ENCODE measurements around the gene TPI1.
"Not testable (repeated sequence)": the region's sequence is repeated elsewhere in the genome, so short reads cannot be mapped to it uniquely, and the experiment has no call there.

Gene TPI1

DNA sequence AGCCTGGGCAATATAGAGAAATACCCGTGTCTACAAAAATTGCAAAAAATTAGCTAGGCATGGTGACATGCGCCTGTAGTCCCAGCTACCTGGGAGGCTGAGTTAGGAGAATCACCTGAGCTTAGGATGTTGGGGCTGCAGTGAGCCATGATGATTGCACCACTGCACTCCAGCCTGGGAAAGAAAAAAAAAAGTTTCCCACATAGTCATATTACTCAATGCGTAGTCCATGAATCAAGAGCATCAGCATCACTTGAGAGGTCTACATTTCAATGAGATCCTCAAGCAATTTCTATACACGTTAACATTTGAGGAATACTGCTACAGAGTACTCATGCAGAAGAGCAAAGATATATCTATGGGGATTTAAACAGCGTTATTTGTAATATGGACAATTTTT, 32.1 kb downstream of the TPI1 start:
- H3K4me3 ChIP-seq (ENCODE audit: control insufficient read depth, low read depth, low read length) = no peak overlapping the region
- peak; percentile 31 for DNase-seq (ENCODE audit: low read depth)
- TF ChIP-seq, protein P1, sequence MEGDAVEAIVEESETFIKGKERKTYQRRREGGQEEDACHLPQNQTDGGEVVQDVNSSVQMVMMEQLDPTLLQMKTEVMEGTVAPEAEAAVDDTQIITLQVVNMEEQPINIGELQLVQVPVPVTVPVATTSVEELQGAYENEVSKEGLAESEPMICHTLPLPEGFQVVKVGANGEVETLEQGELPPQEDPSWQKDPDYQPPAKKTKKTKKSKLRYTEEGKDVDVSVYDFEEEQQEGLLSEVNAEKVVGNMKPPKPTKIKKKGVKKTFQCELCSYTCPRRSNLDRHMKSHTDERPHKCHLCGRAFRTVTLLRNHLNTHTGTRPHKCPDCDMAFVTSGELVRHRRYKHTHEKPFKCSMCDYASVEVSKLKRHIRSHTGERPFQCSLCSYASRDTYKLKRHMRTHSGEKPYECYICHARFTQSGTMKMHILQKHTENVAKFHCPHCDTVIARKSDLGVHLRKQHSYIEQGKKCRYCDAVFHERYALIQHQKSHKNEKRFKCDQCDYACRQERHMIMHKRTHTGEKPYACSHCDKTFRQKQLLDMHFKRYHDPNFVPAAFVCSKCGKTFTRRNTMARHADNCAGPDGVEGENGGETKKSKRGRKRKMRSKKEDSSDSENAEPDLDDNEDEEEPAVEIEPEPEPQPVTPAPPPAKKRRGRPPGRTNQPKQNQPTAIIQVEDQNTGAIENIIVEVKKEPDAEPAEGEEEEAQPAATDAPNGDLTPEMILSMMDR (conservative IDR thresholded peaks at IDR 0.05; ENCODE audit: control insufficient read depth, insufficient read depth, low read depth, low read length) = no peak

DNA sequence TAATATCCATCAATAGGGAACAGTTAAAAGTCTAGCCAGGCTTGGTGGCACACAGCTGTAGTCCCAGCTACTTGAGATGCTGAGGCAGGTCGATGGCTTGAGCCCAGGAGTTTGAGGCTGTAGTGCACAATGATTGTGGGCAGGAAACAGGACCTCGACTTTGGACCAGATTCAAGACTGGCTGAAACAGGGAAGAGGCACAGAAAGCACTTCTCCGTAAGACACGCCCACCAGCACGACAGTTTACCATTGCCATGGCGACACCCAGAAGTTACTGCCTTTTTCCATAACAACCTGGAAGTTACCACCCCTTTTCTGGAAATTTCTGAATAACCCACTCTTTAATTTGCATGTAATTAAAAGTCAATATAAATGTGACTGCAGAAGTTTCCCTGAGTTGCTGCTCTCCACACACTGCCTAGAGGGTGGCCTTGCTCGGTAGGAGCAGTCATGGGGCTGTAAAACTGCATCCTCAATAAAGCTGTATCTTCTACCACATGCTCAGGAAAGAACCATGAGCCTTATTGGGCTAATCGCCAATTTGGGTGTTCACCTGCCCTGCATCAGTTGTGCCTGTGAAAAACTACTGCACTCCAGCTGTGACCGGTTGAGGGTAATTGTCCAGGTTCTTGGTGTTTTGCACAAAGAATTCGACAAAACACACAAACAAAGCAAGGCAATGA, 32.6 kb downstream of the TPI1 start:
- H3K4me3 ChIP-seq (ENCODE audit: control insufficient read depth, low read depth, low read length) = no peak overlapping the region
- peak; percentile 60 for DNase-seq (ENCODE audit: low read depth)
- TF ChIP-seq, protein P1 (conservative IDR thresholded peaks at IDR 0.05; ENCODE audit: control insufficient read depth, insufficient read depth, low read depth, low read length) = no peak

DNA sequence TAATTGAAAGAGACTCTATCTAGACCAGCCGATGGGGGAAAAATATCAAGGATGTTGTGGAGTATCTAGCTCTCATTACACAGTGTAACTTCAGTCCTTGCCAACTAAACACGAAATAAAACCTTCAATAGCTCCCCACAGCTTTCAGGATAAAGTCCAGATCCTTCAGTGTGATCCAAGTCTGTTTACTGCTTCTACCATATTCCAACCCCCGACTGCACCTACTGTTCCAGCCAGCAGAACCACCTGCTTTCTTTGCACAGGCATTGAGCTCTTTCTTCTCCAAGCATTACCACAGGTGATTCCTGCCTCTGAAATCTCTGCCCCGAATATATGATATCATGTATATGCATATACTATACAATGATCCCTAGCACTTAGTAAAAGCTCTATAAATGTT, 35.1 kb downstream of the TPI1 start:
- no peak for DNase-seq (ENCODE audit: low read depth)
- H3K4me3 ChIP-seq (ENCODE audit: control insufficient read depth, low read depth, low read length) = no peak overlapping the region
- TF ChIP-seq, protein P1 (conservative IDR thresholded peaks at IDR 0.05; ENCODE audit: control insufficient read depth, insufficient read depth, low read depth, low read length) = no peak

DNA sequence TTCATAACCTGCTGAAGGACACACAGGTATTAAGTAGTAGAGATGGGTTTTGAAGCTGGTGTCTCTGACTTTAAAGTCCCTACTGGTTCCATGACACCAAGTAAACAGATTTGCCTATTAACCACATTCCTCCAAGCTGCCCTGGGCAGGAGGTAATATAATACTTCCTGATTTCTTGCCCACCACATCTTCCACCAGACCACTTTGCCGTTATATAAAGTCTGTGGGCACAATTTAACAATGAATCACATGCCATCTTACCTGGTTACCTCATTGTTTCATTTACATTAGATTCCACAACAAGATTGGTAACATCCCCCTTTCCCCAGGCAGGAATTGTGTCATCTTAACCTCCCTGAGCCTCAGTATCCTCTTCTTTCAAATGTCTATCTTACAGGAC, 36.4 kb downstream of the TPI1 start:
- no peak overlapping the region for H3K4me3 ChIP-seq (ENCODE audit: control insufficient read depth, low read depth, low read length)
- TF ChIP-seq, protein P1 (conservative IDR thresholded peaks at IDR 0.05; ENCODE audit: control insufficient read depth, insufficient read depth, low read depth, low read length) = no peak
- DNase-seq (ENCODE audit: low read depth) = no peak

DNA sequence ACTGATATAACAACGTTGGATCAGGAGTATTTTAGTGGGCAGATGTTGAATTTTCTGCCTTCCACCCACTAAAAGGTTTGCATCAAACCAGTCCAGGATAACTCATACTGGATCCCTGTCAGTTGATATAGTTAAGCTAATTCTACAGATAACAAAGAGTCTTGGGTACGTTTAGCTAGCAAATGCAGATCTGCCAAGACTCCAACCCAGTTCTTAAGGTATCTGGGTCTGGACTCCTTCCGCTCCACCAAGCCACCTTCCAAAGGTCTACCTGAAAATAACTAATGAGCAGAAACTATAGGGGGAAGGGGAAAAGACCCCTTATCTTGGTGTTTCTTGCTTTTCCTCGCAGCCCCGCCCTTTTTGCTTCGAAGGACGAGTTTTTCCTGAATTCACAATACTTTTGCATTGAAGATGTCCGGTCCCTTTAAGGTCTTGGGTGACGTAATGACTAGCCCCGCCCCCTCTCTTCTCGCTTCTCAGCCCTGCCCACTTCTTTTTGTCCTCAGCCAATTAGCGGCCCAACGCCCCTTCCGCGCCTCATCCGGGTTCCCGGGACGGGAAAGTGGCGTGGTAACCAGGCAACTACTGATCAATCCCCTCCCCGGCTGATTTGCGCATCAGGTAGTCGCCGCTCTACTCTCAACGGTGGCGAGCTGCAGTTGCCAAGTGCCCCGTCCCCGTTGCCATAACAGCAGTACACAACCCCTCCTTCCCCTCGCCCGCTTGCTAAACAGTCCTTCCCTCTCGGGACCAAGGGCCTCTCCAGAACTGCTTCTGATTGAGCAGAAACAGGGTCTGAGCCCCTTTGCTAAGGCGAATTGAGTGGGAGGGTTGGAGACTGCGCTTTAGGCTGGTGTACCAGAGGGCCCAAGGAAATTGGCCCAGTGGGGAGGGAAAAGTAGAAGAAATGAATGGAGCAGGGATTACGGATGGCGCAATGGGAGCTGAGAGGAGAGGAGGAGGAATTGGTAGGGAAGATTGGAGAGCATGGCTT, 37.2 kb downstream of the TPI1 start, which contains the start of gene LRRC23:
TSS of gene LRRC23 (plus strand) at position 543 of the 997 bp plus-strand sequence. CDS start 812 bp downstream, outside the sequence.
- peak; percentile 93 for DNase-seq (ENCODE audit: low read depth)
- peak within 1 kb of the TSS; percentile 91 for H3K4me3 ChIP-seq (ENCODE audit: control insufficient read depth, low read depth, low read length)
- TF ChIP-seq, protein P1 (conservative IDR thresholded peaks at IDR 0.05; ENCODE audit: control insufficient read depth, insufficient read depth, low read depth, low read length) = no peak

DNA sequence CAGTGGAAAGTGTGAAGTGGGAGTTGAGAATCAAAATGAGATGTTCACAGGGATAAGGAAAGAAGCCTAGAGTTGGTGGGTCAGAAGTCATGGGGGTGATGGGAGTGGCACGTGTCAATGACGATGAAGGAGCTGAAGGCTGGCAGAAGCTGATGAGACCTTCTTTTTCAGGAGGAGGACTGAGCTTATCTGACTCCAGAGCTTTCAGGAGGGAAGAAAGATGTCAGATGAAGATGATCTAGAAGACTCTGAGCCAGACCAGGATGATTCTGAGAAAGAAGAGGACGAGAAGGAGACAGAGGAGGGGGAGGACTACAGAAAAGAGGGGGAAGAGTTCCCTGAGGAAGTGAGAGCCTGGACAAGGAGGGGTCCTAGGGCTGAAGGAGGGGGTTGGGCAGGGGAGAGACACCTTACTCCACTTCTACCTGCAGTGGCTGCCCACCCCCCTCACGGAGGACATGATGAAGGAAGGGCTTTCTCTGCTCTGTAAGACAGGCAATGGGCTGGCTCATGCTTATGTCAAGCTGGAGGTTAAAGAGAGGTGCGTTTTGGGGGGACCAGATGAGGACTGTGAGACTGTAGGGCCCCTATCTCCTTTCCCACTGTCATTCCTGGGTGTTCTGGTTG, 38.2 kb downstream of the TPI1 start:
- DNase-seq (ENCODE audit: low read depth) = no peak
- H3K4me3 ChIP-seq (ENCODE audit: control insufficient read depth, low read depth, low read length) = peak overlapping the region; percentile 91
- TF ChIP-seq, protein P1 (conservative IDR thresholded peaks at IDR 0.05; ENCODE audit: control insufficient read depth, insufficient read depth, low read depth, low read length) = no peak

DNA sequence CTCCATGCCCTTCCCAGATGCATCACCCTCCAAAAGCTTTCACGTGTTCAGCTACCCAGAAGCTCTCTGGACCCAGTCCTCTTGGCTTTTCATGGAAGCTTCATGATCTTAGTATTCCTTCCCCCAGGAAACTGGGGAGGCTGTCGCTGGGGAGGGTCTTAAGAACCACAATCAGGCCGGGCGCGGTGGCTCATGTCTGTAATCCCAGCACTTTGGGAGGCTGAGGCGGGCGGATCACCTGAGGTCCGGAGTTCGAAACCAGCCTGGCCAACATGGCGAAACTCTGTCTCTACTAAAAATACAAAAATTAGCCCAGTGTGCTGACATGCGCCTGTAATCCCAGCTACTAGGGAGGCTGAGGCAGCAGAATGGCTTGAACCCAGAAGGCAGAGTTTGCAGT, 40.8 kb downstream of the TPI1 start:
- DNase-seq (ENCODE audit: low read depth); H3K4me3 ChIP-seq (ENCODE audit: control insufficient read depth, low read depth, low read length): not testable (repeated sequence)

Measured in fibroblast of mammary gland (primary cell).